Measurements from ENCODE around the gene STING1.
A peak's percentile ranks its signal among the peaks of the same experiment; 100 is the strongest.
"Not testable (repeated sequence)": the region's sequence is repeated elsewhere in the genome, so short reads cannot be mapped to it uniquely, and the experiment has no call there.

Gene STING1

DNA sequence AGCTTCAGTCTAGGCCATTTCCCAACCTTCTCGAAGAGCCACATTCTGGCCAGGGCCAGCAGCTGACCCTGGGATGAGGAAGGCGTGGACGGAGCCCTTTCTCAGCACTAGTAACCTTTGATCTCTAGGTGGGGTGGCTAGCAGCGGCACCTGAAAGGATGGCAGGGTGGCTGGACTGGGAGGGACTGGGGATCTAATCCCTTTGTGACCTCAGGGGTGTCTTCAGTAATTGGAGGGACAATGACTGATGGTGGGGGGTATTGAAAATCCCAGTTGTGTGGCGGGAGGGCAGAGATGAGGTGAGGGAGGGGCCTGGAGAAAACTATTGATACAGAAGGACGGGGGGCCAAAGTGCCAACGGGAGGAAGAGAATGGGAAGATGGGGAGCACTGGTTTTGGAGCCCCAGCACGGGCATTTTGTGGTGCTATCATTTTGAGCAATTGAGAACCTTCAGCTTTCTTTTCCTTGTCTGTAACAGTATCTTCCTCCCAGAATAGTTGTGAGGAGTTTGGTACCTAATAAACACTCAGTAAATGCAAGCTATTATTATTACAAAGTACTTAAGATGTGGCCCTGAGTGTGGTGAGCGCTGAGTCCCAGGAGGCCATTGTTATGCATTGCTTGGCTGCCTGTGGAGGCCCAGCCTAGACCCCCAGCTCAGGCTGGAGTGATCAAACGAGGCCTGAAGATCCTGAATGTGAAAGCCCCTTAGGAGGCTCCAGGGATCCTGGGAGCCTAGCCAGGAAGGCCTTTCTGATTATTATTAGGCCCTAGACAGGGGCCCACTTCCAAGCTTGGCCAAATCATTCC is 41.3 kb upstream of the STING1 start:
- Histone ChIP-seq H3K9ac (ENCODE audit: low read length) (no peak overlapping the region), H3K4me1 (ENCODE audit: insufficient read depth, low read length) (no peaks in the 10 kb centered on the region), H3K9me3 (ENCODE audit: low read length) (no peaks in the 10 kb centered on the region), H3K27ac (ENCODE audit: low read depth, low read length) (no peak overlapping the region), H3K4me3 (ENCODE audit: low read depth in 1 of 2, low read length in 2 of 2) (no peak overlapping the region), H3K27me3 (ENCODE audit: control insufficient read depth in 1 of 2, insufficient read depth in 2 of 2, low read length in 2 of 2) (no peaks in the 10 kb centered on the region), H3K36me3 (ENCODE audit: insufficient read depth, low read length) (no peaks in the 10 kb centered on the region)

DNA sequence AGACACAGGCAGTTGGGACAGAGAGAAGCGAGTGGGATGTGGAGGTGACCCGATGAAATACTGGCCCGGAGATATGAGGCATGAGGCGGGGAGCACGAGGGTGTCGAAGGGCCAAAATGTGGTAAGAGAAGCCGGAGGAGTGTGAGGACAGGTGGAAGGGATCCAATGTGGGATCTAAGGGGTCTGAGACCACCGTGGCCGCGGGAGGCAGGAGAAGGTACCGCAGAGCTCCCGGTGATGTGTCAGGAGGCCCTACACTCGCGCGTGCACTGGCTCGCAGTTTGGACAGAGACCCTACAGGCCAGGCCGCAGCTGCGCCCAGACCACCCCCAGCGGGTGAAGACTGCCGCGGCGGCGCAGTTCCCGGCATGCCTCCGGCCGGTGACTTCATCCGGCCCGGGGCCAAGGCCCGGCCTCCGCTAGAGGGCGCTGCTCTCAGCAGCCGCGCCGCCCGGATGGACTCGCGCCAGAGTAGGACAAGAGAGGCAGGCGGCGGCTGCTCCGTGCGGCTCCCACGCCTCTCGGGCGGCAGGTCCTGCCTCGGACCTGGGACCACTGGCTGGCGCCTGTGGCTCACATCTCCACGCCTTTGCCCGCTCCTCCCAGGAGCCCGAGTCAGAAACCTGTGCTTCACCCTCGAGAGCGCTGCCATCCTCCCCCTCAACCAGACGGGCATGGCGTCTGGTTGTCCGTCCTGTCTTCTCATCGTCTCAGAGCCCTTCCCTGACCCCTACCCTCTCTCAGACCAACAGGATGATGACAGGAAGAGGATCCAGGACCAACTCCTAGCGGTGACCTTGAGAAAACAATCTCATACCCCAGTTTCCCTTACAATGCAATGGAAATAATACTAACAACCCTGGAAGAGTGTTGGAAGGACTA is 35.4 kb upstream of the STING1 start:
- no peaks in the 10 kb centered on the region for H3K27me3 ChIP-seq (ENCODE audit: control insufficient read depth in 1 of 2, insufficient read depth in 2 of 2, low read length in 2 of 2)
- peak overlapping the region; percentile 76 for H3K9ac ChIP-seq (ENCODE audit: low read length)
- H3K36me3 ChIP-seq (ENCODE audit: insufficient read depth, low read length): no peaks in the 10 kb centered on the region
- H3K4me3 ChIP-seq (ENCODE audit: low read depth in 1 of 2, low read length in 2 of 2): peak overlapping the region; percentile 22 to 87
- H3K4me1 ChIP-seq (ENCODE audit: insufficient read depth, low read length): no peaks in the 10 kb centered on the region
- H3K9me3 ChIP-seq (ENCODE audit: low read length): no peaks in the 10 kb centered on the region
- peak overlapping the region; percentile 74 for H3K27ac ChIP-seq (ENCODE audit: low read depth, low read length)

DNA sequence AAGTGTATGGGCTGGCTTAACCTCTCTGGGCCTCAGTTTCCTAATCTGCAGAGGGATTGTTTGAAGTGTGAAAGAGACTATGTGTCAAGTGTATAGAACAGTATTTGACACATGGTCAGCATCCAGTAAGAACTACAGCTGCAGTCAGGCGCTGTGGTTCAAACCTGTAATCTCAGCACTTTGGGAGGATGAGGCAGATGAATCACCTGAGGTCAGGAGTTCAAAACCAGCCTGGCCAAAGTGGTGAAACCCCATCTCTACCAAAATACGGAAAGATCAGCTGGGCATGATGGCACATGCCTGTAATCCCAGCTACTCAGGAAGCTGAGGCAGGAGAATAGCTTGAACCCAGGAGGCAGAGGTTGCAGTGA is 31.9 kb upstream of the STING1 start:
- Histone ChIP-seq H3K27ac (ENCODE audit: low read depth, low read length) (no peak overlapping the region), H3K9me3 (ENCODE audit: low read length) (no peaks in the 10 kb centered on the region), H3K9ac (ENCODE audit: low read length) (no peak overlapping the region), H3K4me3 (ENCODE audit: low read depth in 1 of 2, low read length in 2 of 2) (no peak overlapping the region), H3K27me3 (ENCODE audit: control insufficient read depth in 1 of 2, insufficient read depth in 2 of 2, low read length in 2 of 2) (no peaks in the 10 kb centered on the region), H3K36me3 (ENCODE audit: insufficient read depth, low read length) (no peaks in the 10 kb centered on the region), H3K4me1 (ENCODE audit: insufficient read depth, low read length) (no peaks in the 10 kb centered on the region)

DNA sequence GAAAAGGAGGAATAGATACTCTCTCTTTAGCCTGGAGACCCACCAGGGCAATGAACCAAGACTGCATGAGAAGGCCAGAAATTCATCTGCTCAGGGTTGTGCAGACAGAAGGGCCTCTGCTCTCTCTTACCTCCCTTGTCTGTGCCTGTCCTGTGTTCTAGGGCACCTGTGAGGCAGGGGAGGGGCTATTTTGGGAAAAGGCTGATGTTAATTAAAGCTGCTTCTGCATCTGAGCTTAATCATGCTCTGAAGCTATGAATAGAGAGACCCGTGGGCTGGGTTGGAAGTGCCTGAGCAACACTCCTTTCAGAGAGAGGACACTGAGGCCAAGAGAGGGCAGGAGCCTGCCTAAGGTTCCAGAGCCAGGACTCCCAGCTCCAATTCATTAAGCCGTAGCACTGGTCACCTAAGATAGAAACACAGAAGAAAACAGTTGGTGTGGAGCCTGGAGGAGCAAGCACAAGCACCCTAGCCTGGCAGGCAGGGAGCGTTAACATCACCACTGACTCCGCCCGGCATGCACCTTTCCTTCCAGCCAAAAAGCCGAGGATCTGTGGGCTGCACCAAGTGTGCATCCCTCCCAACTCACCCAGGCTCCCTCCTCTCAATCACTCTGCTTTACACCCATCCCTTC is 31.4 kb upstream of the STING1 start:
- Histone ChIP-seq H3K9me3 (ENCODE audit: low read length) (no peaks in the 10 kb centered on the region), H3K36me3 (ENCODE audit: insufficient read depth, low read length) (no peaks in the 10 kb centered on the region)

DNA sequence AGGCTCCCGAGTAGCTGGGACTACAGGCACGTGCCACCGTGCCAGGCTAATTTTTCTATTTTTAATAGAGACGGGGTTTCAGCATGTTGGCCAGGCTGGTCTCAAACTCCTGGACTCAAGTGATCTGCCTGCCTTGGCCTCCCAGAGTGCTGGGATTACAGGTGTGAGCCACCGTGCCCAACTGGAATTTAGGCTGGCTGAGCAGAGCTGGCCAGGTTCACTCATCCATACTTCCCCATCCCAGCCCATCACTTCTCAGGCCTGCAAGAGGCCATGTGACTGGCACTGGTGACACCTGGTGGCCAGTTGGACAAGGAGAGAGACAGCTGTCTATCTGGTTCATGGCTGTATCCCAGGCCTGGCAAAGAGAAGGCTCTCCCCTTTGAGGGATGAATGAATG is 30.9 kb upstream of the STING1 start:
- H3K4me3 ChIP-seq (ENCODE audit: low read depth in 1 of 2, low read length in 2 of 2); H3K9ac ChIP-seq (ENCODE audit: low read length); H3K27ac ChIP-seq (ENCODE audit: low read depth, low read length); H3K9me3 ChIP-seq (ENCODE audit: low read length); H3K36me3 ChIP-seq (ENCODE audit: insufficient read depth, low read length); H3K4me1 ChIP-seq (ENCODE audit: insufficient read depth, low read length); H3K27me3 ChIP-seq (ENCODE audit: control insufficient read depth in 1 of 2, insufficient read depth in 2 of 2, low read length in 2 of 2): not testable (repeated sequence)

More for the DNA sequence above, 31.4 kb upstream of the STING1 start:
- H3K27ac ChIP-seq (ENCODE audit: low read depth, low read length): no peak overlapping the region
- H3K9ac ChIP-seq (ENCODE audit: low read length): no peak overlapping the region
- no peaks in the 10 kb centered on the region for H3K27me3 ChIP-seq (ENCODE audit: control insufficient read depth in 1 of 2, insufficient read depth in 2 of 2, low read length in 2 of 2)
- no peak overlapping the region for H3K4me3 ChIP-seq (ENCODE audit: low read depth in 1 of 2, low read length in 2 of 2)
- no peaks in the 10 kb centered on the region for H3K4me1 ChIP-seq (ENCODE audit: insufficient read depth, low read length)

DNA sequence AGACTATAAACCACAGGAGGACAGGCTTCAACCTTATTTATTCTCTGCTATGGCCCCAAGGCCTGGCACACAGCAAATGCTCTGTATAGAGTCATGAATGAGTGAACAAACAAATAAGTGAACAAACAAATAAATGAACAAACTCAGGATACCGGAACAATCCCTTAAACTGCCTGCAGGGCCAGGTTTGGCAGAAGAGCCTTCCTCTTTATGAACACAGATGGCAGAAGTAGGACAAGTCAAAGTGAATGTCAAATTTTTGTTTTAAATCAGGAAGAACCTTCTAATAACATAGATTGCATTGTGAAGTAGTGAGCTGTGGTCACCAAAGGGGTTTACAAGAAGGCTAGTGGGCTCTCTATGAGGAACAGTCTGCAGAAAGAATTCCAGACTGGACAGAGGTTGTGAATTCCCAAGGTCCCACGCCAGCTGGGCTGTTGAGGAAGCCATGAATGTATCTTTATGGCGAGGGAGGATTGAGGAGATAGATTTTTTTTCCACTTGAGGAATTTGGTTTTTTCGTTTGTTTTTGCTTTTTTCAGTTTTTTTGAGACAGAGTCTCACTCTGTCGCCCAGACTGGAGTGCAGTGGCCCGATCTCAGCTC is 30.3 kb upstream of the STING1 start:
- Histone ChIP-seq H3K4me1 (ENCODE audit: insufficient read depth, low read length) (no peaks in the 10 kb centered on the region), H3K4me3 (ENCODE audit: low read depth in 1 of 2, low read length in 2 of 2) (no peak overlapping the region), H3K27me3 (ENCODE audit: control insufficient read depth in 1 of 2, insufficient read depth in 2 of 2, low read length in 2 of 2) (no peaks in the 10 kb centered on the region), H3K36me3 (ENCODE audit: insufficient read depth, low read length) (no peaks in the 10 kb centered on the region), H3K9ac (ENCODE audit: low read length) (no peak overlapping the region), H3K9me3 (ENCODE audit: low read length) (no peaks in the 10 kb centered on the region), H3K27ac (ENCODE audit: low read depth, low read length) (no peak overlapping the region)

DNA sequence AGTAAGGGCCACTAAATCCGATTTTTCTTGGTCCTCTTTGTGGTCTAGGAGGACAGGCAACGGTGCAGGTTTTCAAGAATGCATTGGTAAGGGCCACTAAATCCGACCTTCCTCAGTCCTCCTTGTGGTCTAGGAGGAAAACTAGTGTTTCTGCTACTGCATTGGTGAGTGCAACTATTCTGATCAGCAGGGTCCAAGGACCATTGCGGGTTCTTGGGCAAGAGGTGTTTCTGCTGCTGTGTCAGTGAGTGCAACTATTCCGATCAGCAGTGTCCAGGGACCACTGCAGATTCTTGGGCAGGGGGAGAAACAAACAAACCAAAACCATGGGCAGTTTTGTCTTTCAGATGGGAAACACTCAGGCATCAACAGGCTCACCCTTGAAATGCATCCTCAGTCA is 22.2 kb upstream of the STING1 start:
- H3K9ac ChIP-seq (ENCODE audit: low read length); H3K4me1 ChIP-seq (ENCODE audit: insufficient read depth, low read length); H3K4me3 ChIP-seq (ENCODE audit: low read depth in 1 of 2, low read length in 2 of 2); H3K36me3 ChIP-seq (ENCODE audit: insufficient read depth, low read length); H3K27me3 ChIP-seq (ENCODE audit: control insufficient read depth in 1 of 2, insufficient read depth in 2 of 2, low read length in 2 of 2); H3K9me3 ChIP-seq (ENCODE audit: low read length); H3K27ac ChIP-seq (ENCODE audit: low read depth, low read length): not testable (repeated sequence)

DNA sequence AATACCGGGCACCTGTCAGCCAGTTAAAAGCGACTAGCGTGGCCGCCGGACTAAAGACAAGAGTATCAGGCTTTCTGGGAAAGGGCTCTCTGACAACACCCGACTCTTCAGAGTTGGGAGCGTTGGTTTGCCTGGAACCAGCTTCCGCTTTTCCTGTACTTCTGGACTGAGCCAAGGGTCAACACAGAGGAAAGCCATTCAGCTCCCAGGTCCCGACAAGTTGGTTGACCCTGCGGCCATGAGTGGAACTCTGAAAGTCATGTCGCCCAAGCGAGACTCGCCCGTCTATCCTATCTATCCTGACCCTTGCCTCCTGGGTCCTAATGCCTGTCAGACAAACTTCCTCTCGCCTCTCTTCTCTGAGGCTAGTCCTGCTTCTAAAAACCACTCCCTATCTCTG is 21.3 kb upstream of the STING1 start:
- H3K9me3 ChIP-seq (ENCODE audit: low read length); H3K27ac ChIP-seq (ENCODE audit: low read depth, low read length); H3K4me1 ChIP-seq (ENCODE audit: insufficient read depth, low read length); H3K27me3 ChIP-seq (ENCODE audit: control insufficient read depth in 1 of 2, insufficient read depth in 2 of 2, low read length in 2 of 2); H3K36me3 ChIP-seq (ENCODE audit: insufficient read depth, low read length); H3K9ac ChIP-seq (ENCODE audit: low read length); H3K4me3 ChIP-seq (ENCODE audit: low read depth in 1 of 2, low read length in 2 of 2): not testable (repeated sequence)

DNA sequence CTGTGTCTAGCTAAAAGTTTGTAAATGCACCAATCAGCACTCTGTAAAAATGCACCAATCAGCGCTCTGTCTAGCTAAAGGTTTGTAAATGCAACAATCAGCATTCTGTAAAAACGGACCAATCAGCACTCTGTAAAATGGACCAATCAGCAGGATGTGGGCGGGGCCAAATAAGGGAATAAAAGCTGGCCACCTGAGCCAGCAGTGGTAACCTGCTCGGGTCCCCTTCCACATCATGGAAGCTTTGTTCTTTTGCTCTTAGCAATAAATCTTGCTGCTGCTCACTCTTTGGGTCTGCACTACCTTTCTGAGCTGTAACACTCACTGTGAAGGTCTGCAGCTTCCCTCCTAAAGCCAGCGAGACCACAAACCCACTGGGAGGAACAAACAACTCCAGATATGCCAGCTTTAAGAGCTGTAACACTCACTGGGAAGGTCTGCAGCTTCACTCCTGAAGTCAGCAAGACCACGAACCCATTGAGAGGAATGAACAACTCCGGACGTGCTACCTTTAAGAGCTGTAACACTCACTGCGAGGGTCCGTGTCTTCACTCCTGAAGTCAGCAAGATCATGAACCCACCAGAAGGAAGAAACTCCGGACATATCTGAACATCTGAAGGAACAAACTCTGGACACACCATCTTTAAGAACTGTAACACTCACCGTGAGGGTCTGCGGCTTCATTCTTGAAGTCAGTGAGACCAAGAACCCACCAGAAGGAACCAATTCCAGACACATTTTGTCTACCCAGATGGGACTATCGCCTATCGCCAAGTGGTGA is 20.7 kb upstream of the STING1 start:
- not testable (repeated sequence) for H3K27ac ChIP-seq (ENCODE audit: low read depth, low read length); H3K9ac ChIP-seq (ENCODE audit: low read length); H3K27me3 ChIP-seq (ENCODE audit: control insufficient read depth in 1 of 2, insufficient read depth in 2 of 2, low read length in 2 of 2); H3K4me1 ChIP-seq (ENCODE audit: insufficient read depth, low read length); H3K9me3 ChIP-seq (ENCODE audit: low read length); H3K36me3 ChIP-seq (ENCODE audit: insufficient read depth, low read length); H3K4me3 ChIP-seq (ENCODE audit: low read depth in 1 of 2, low read length in 2 of 2)

DNA sequence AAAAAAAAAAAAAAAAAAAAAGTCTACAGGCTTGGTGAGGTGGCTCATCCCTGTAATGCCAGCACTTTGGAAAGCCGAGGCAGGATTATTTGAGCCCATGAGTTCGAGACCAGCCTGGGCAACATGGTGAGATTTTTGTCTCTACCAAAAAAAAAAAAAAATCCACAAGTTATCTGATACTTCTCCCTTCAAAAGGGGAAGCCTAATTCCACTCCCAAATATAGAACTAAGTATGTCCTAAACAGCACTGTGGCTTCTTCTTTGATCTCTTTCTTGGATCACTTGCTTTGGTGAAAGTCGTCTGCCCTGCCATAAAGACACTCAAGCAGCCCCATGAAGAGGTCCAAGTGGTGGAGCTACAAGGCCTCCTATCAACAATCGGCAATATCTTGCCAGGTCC is 18.8 kb upstream of the STING1 start:
- H3K27me3 ChIP-seq (ENCODE audit: control insufficient read depth in 1 of 2, insufficient read depth in 2 of 2, low read length in 2 of 2): no peaks in the 10 kb centered on the region
- no peak overlapping the region for H3K9ac ChIP-seq (ENCODE audit: low read length)
- H3K36me3 ChIP-seq (ENCODE audit: insufficient read depth, low read length): no peaks in the 10 kb centered on the region
- no peak overlapping the region for H3K4me3 ChIP-seq (ENCODE audit: low read depth in 1 of 2, low read length in 2 of 2)
- H3K4me1 ChIP-seq (ENCODE audit: insufficient read depth, low read length): no peaks in the 10 kb centered on the region
- no peak overlapping the region for H3K27ac ChIP-seq (ENCODE audit: low read depth, low read length)
- H3K9me3 ChIP-seq (ENCODE audit: low read length): no peaks in the 10 kb centered on the region
